ENCODE results near the gene SYMPK.

SYMPK gene

GRCh38 chr19:45779231-45780145 lies 83.5 kb downstream of the SYMPK start:
- DNase-seq: peak; percentile 85 to 92

GRCh38 chr19:45778010-45778661 lies 84.8 kb downstream of the SYMPK start:
- no peak for DNase-seq

- no peak for DNase-seq
Observed at GRCh38 chr19:45777395-45777961, 85.5 kb downstream of the SYMPK start.

GRCh38 chr19:45774765-45775164 lies 88.2 kb downstream of the SYMPK start:
- DNase-seq: no peak

- no peak for DNase-seq
Observed at GRCh38 chr19:45773384-45773783, 89.6 kb downstream of the SYMPK start.

GRCh38 chr19:45772912-45773311 lies 90.0 kb downstream of the SYMPK start:
- DNase-seq: no peak

GRCh38 chr19:45772130-45772840 lies 90.7 kb downstream of the SYMPK start:
- DNase-seq: no peak

GRCh38 chr19:45771311-45771933 lies 91.5 kb downstream of the SYMPK start:
- DNase-seq: no peak

- DNase-seq: peak; percentile 95
Observed at GRCh38 chr19:45770192-45771101, 92.5 kb downstream of the SYMPK start.

GRCh38 chr19:45769821-45770191 lies 93.1 kb downstream of the SYMPK start:
- DNase-seq: no peak

GRCh38 chr19:45768984-45769782 lies 93.8 kb downstream of the SYMPK start, which contains the start of gene SIX5:
Gene SIX5, minus strand, starts transcription at chr19:45769252. Its CDS starts 408 bp downstream, at chr19:45768844.
- DNase-seq: peak; percentile 87 to 93

- no peak for DNase-seq
Observed at GRCh38 chr19:45768655-45768983, 94.3 kb downstream of the SYMPK start.

- peak in 1 of 2 experiments; percentile 20 for DNase-seq
Observed at GRCh38 chr19:45767881-45768654, 94.9 kb downstream of the SYMPK start.

- DNase-seq: no peak
Observed at GRCh38 chr19:45767410-45767880, 95.5 kb downstream of the SYMPK start.

GRCh38 chr19:45766869-45767346 lies 96.0 kb downstream of the SYMPK start:
- no peak for DNase-seq

GRCh38 chr19:45766296-45766868 lies 96.6 kb downstream of the SYMPK start:
- DNase-seq: no peak

GRCh38 chr19:45765702-45766295 lies 97.1 kb downstream of the SYMPK start:
- DNase-seq: no peak

Measured in NCI-H2081 (cell line).